Parathyroid adenoma (tissue), 2 donors: ENCODE measurements around the gene SUPV3L1.

Source experiments
- H2AFZ ChIP-seq: fragments of 300-600 bp; sonication (generic); one replicate; pipeline ENCODE4 v1.7.0; 2017; ENCODE audit warnings: antibody characterized with exemption, mild to moderate bottlenecking
- H3K27ac ChIP-seq: fragments of 300-600 bp; sonication (generic); one replicate; pipeline ENCODE4 v1.7.0; 2017
- H3K27me3 ChIP-seq: fragments of 300-600 bp; sonication (generic); one replicate; pipeline ENCODE4 v1.7.0; 2017; ENCODE audit warnings: low read length; ENCODE audit not compliant: control insufficient read depth, insufficient read depth
- H3K36me3 ChIP-seq: fragments of 300-600 bp; sonication (generic); one replicate; pipeline ENCODE4 v1.7.0; 2017; ENCODE audit warnings: low read length; ENCODE audit not compliant: control insufficient read depth, insufficient read depth
- H3K4me1 ChIP-seq: fragments of 300-600 bp; sonication (generic); one replicate; pipeline ENCODE4 v1.7.0; 2017; ENCODE audit warnings: control low read depth
- H3K4me2 ChIP-seq: fragments of 300-600 bp; sonication (generic); one replicate; pipeline ENCODE4 v1.7.0; 2017; ENCODE audit warnings: low read length
- H3K4me3 ChIP-seq: fragments of 300-600 bp; sonication (generic); one replicate; pipeline ENCODE4 v1.7.0; 2017; ENCODE audit warnings: low read depth, low read length
- H3K79me2 ChIP-seq: fragments of 300-600 bp; sonication (generic); one replicate; pipeline ENCODE4 v1.7.0; 2017; ENCODE audit warnings: control low read depth
- H3K9ac ChIP-seq: fragments of 300-600 bp; sonication (generic); one replicate; pipeline ENCODE4 v1.7.0; 2017; ENCODE audit warnings: mild to moderate bottlenecking
- H3K9me3 ChIP-seq: fragments of 300-600 bp; sonication (generic); one replicate; pipeline ENCODE4 v1.7.0; 2017; ENCODE audit warnings: low read length; ENCODE audit not compliant: control insufficient read depth
- TF ChIP-seq, protein P1 (sequence below): fragments of 300-600 bp; sonication (generic); IDR thresholded peaks from one replicate; pipeline ENCODE4 v1.7.0; 2017; ENCODE audit warnings: antibody characterized with exemption, mild to moderate bottlenecking
- donor health status: primary hyperparathyroidism.

SUPV3L1 gene

GRCh38 chr10:69253171-69253570, 73.1 kb downstream of the SUPV3L1 start:
- no peaks in the 10 kb centered on the region for H3K79me2 ChIP-seq
- no peaks in the 10 kb centered on the region for H3K36me3 ChIP-seq
- no peak overlapping the region for H2AFZ ChIP-seq
- H3K4me3 ChIP-seq = no peak overlapping the region
- H3K9me3 ChIP-seq = no peaks in the 10 kb centered on the region
- no peak overlapping the region for H3K27ac ChIP-seq
- H3K9ac ChIP-seq = no peak overlapping the region
- no peak overlapping the region for H3K4me2 ChIP-seq
- TF ChIP-seq, protein P1, sequence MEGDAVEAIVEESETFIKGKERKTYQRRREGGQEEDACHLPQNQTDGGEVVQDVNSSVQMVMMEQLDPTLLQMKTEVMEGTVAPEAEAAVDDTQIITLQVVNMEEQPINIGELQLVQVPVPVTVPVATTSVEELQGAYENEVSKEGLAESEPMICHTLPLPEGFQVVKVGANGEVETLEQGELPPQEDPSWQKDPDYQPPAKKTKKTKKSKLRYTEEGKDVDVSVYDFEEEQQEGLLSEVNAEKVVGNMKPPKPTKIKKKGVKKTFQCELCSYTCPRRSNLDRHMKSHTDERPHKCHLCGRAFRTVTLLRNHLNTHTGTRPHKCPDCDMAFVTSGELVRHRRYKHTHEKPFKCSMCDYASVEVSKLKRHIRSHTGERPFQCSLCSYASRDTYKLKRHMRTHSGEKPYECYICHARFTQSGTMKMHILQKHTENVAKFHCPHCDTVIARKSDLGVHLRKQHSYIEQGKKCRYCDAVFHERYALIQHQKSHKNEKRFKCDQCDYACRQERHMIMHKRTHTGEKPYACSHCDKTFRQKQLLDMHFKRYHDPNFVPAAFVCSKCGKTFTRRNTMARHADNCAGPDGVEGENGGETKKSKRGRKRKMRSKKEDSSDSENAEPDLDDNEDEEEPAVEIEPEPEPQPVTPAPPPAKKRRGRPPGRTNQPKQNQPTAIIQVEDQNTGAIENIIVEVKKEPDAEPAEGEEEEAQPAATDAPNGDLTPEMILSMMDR = no peak
- no peaks in the 10 kb centered on the region for H3K27me3 ChIP-seq
- no peaks in the 10 kb centered on the region for H3K4me1 ChIP-seq

DNA sequence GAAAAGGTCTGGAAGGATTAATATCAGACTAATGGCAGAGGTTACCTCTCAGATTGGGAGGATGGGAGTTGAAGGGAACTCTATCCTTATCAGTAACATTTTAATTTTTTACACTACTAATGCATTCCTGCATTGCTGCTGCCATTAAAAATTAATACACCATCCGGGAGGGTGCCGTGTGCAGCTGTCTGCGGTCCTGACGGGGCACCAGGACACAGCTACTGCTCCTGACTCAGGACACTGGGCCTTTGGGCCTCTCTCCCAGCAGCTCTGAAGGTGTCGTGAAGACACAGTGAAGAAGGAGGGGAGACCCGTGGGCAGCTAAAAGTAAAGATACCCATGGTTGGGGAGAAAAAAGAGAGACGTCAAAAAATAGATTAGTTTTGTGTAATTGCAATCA, 74.8 kb downstream of the SUPV3L1 start:
- Histone ChIP-seq H3K9ac (no peak overlapping the region), H3K36me3 (no peaks in the 10 kb centered on the region), H2AFZ (no peak overlapping the region), H3K27ac (no peak overlapping the region), H3K4me3 (no peak overlapping the region), H3K27me3 (no peaks in the 10 kb centered on the region), H3K4me2 (no peak overlapping the region), H3K4me1 (no peaks in the 10 kb centered on the region), H3K79me2 (no peaks in the 10 kb centered on the region), H3K9me3 (no peaks in the 10 kb centered on the region)
- TF ChIP-seq, protein P1 = no peak
